GM15510 (cell line): ENCODE data around the gene RNASEH2A.
A peak's percentile ranks its signal among the peaks of the same experiment; 100 is the strongest.

Experiments
- POLR2A ChIP-seq: IDR thresholded peaks from 3 replicates; pipeline ENCODE4 v1.6.1; 2011; ENCODE audit warnings: borderline replicate concordance; ENCODE audit not compliant: insufficient read length; ENCODE audit errors: extremely low read depth

The RNASEH2A gene

DNA sequence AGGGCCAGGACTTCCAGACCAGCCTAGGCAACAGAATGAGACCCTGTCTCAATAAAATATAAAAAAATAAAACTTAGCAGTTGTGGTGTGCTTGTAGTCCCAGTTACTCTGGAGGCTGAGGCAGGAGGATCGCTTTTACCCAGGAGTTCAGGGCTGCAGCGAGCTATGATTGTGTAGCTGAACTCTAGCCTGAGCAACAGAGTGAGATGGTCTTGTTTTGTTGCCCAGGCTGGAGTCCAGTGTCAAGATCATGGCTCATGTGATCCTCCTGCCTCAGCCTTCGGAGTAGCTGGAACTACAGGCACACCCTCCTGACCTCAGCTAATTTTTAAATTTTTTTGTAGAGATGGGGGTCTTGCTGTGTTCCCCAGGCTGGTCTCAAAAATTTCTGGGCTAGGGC is 19.4 kb upstream of the RNASEH2A start:
- no peak for TF ChIP-seq POLR2A

DNA sequence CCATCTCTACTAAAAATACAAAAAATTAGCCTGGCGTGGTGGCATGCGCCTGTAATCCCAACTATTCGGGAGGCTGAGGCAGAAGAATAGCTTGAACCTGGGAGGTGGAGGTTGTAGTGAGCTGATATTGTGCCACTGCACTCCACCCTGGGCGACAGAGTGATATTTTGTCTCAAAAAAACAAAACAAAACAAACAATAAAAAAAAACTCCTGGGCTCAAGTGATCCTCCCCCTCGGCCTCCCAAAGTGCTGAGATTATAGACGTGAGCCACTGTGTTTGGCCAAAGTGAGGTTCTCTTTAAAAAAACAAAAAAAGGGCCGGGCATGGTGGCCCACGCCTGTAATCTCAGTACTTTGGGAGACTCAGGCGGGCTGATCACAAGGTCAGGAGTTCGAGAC is 18.9 kb upstream of the RNASEH2A start:
- no peak for TF ChIP-seq POLR2A

DNA sequence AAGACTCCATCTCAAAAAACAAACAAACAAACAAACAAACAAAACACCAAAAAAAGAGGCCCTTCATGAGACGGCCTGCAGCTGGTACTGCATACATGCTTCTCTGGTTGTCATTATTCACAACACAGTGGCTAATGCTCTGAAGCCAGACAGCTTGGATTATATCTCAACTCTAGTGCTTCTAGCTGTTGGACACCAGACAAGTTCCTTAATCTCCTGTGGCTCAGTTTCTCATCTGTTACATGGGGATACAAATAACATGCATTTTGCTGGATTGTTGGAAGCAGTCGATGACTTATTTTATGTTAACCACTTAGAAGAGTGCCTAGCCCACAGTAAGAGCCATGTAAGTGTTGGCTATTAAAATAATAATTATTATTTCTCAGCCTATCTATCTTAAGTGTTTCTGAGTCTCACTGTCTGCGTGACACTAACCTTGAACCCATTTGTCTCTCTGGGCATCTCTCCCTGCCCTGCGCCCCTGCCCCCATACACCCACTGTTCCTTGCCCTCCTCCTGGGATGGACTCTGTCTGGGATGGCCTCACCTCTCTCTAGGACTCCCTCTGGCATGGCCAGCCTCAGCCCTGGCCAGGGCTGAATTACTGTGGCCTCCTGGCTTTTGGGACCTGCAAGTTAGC is 18.2 kb upstream of the RNASEH2A start:
- TF ChIP-seq POLR2A = no peak

DNA sequence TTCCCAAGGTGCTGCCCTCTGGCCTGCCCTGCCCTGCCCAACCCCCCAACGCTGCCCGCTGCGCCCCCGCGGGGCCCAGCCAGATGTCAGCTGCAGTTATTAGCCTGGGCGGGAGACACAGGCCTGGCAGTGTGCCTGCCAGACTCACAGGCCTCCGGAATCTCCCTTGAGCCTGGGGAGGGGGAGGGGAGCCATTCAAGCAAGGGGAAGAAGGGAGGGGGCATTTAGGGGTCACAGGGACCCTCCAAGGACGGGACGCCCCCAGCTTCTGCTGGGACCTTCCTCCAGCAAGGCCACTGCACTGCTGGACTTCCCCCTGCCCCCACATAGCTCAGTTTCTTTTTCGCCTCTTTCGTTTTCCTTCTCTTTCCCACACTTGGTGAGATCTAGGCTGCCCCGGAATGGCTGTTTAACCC is 17.7 kb upstream of the RNASEH2A start:
- peak; percentile 55 for TF ChIP-seq POLR2A

DNA sequence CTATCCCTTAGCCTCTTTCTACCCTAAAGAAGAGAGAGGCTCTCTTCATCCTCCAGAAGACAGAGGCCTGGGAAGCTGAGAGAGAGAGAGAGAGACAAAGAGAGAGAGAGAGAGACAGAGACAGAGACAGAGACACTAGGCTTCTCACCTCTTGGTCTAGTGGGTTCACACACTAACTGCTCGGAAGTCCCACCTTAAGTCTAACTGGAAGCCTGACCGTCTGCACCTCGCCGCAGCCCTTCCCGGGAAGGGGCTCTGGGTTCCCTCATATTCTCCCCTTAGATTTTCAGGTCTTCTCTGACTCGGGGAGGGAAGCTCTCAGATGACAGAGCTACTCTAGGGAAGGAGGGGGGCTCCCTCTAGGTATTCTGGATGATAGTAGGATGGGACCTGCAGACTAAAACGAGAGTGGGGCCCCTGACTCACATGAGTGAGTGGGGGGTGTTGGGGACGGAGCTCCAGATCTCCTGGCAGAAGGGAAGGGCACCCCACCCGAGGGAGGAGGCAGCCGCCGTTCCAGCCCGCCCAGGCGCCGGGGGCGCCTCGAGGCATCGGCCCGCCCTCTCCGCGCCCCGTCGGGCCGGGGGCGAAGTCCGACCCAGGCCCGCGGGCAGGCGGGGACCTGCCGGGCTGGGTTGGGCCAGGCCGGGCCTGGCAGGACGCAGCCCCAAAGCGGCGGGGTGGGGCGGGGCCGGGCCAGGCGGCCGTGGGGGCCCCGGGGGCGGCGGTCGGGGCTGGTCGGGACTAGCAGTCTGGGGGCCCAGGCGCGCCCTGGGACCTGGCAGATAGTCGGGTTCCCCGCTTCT is 17.1 kb upstream of the RNASEH2A start:
- peak; percentile 73 for TF ChIP-seq POLR2A

DNA sequence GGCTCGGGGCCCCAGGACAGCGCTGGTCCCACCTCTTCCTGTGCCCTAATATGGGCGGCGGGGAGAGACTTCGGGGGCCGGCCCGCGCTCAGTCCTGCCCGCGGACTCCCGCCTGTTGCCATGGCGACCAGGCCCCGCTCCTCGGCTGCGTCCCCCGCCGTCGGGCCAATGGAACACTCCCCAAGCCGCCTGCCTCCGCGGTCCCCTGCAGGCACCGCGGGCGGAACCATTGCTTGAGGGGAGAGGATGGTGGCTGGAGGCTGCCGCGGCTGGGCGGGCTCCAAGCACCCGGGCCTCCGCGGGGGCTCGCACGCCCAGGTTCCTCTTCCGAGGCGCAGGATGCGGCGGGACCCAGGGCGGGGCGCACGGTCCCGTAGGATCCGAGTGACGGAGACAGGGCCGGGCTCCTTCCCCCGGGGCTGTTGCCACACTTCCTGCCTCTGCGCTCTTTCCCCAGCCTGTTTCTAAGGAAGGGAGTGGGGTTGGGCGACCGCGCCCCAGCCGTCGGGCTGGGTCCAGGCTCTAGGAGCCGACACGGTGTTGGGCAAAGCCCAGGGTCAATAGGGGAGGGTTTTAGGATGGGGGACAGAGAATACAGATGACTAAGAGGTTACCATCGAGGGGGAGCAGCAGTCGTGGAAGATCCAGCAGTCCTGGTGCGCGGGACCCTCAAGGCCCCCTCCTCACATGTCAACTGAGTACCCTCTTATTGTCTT is 16.3 kb upstream of the RNASEH2A start:
- TF ChIP-seq POLR2A = peak; percentile 22

DNA sequence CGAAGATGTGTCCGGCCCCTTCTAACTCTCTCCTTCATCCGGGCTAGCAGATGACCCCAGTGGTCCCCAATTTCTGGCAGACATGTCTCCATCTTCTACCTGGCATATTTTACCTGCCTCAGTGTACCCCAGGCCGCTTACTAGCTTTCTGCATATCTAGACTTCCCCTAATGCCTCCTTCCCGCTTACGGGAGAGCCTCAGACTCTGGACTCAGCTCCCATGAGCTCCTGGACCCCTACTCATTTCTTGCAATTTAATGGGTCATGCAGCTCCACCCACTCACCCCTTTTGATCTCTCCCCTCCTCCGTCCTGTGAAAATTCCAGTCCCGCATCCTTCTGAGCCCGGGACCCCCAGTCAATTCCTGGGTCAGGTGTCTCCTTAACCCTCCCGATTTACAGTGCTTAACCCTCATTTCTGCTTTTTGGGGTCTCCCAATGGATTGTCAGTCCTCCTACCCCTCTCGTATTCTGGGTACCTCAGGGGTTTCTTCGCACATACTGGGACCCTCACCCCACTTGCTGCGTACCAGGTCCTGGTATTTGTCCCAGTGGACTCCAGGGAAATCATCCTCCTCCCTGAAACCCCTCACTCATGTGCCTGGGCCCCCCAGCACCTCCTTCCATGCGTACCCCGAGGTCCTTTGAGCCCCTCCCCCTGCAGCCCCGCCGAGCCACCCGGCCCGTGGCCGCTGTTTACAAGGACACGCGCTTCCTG is 15.6 kb upstream of the RNASEH2A start:
- no peak for TF ChIP-seq POLR2A

DNA sequence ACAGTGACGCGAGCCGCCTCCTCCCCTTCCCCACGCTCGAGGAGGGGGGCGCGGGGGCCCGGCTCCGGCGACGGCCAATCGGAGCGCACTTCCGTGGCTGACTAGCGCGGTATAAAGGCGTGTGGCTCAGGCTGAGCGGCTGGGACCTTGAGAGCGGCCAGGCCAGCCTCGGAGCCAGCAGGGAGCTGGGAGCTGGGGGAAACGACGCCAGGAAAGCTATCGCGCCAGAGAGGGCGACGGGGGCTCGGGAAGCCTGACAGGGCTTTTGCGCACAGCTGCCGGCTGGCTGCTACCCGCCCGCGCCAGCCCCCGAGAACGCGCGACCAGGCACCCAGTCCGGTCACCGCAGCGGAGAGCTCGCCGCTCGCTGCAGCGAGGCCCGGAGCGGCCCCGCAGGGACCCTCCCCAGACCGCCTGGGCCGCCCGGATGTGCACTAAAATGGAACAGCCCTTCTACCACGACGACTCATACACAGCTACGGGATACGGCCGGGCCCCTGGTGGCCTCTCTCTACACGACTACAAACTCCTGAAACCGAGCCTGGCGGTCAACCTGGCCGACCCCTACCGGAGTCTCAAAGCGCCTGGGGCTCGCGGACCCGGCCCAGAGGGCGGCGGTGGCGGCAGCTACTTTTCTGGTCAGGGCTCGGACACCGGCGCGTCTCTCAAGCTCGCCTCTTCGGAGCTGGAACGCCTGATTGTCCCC is 14.9 kb upstream of the RNASEH2A start, which contains the start of gene JUNB:
JUNB (plus strand) TSS at position 142 of the 706 bp plus-strand sequence; CDS start at position 428, 286 bp downstream.
- peak; percentile 100 for TF ChIP-seq POLR2A

DNA sequence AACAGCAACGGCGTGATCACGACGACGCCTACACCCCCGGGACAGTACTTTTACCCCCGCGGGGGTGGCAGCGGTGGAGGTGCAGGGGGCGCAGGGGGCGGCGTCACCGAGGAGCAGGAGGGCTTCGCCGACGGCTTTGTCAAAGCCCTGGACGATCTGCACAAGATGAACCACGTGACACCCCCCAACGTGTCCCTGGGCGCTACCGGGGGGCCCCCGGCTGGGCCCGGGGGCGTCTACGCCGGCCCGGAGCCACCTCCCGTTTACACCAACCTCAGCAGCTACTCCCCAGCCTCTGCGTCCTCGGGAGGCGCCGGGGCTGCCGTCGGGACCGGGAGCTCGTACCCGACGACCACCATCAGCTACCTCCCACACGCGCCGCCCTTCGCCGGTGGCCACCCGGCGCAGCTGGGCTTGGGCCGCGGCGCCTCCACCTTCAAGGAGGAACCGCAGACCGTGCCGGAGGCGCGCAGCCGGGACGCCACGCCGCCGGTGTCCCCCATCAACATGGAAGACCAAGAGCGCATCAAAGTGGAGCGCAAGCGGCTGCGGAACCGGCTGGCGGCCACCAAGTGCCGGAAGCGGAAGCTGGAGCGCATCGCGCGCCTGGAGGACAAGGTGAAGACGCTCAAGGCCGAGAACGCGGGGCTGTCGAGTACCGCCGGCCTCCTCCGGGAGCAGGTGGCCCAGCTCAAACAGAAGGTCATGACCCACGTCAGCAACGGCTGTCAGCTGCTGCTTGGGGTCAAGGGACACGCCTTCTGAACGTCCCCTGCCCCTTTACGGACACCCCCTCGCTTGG is 14.1 kb upstream of the RNASEH2A start:
- TF ChIP-seq POLR2A = peak; percentile 66

DNA sequence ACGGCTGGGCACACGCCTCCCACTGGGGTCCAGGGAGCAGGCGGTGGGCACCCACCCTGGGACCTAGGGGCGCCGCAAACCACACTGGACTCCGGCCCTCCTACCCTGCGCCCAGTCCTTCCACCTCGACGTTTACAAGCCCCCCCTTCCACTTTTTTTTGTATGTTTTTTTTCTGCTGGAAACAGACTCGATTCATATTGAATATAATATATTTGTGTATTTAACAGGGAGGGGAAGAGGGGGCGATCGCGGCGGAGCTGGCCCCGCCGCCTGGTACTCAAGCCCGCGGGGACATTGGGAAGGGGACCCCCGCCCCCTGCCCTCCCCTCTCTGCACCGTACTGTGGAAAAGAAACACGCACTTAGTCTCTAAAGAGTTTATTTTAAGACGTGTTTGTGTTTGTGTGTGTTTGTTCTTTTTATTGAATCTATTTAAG is 13.5 kb upstream of the RNASEH2A start:
- no peak for TF ChIP-seq POLR2A

DNA sequence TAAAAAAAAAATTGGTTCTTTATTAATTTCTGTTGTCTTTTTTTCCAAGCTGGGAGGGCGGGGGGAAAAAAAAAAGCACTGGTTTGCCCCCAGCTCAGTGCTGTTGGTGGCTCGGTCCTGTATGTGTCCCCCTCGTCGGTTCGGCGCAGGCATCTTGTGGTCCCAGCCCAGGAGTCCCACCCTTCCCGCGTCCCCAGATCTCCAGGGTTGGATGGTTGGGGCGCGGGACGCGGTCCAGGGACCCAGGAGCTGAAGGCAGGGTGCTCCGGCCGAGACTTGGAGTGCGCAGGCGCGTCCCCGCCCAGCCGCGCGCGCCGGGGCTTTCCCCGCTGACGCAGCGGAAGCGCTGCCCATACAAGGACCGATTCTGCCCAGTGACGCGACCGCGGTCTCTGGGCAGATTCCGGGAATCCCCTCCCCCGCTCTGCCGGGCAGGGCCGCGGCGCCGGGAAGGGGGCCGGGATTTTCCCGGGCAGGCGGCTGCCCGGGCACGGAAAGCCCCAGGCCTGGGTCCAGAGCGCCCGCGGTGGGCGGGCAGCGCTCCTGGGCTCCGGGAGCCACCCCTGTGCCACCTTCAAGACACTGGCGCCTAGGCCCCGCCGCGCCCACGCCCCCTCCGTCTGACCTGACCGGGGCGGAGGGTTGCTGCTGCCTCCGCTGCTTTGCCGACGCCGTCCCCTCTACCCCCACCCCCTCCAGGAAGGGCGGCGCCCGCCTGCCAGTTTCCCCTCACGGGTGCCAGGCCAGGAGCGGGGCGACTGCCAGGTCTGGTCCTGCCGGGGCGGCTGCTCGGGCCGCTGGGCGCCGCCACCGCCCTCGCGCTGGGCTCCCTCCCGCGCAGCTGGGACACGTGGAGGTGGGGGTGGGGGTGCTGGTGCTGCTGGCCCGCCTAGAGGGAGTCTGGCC is 12.8 kb upstream of the RNASEH2A start:
- peak; percentile 81 for TF ChIP-seq POLR2A

DNA sequence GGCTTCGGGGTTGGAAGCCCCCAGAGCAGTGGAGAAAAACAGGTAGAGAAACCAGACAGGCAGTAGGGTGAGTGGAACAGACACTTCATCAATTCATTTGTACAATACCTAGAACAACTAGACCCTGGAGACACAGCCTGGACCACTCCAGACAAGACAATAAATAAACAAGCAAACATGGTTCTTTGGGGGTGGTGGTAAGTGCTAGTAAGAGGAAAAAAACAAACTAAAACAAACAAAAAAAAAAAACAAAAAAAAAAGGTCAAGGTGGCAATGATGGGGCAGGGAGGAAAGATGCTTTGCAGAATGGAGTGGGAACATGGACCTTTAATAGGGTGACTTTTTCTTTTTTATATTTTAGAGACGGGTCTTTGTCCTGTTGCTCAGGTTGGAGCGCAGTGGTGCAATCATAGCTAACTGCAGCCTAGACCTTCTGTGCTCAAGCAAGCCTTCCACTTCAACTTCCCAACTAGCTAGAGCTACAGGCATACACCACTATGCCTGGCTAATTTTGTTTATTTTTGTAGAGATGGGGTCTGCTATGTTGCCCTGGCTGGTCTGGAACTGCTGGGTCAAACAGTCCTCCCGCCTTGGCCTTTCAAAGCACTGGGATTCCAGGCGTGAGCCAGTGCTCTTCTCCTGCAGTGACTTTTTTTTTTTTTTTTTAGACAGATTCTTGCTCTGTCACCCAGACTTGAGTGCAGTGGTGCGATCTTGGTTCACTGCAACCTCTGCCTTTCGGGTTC is 12.0 kb upstream of the RNASEH2A start:
- TF ChIP-seq POLR2A = no peak
